Gastroesophageal sphincter (tissue), 4 donors: ENCODE results near the gene AKR1B15. TPM values are rescaled to one million over a fixed set of nuclear protein-coding genes. Genes with fewer than 3 reads are reported as not detected.

ENCODE experiments used
- ATAC-seq: fragments of 150-250 bp; one replicate; pipeline ENCODE4 v1.9.1; 2016; ENCODE audit warnings: mild to moderate bottlenecking, moderate library complexity
- H3K27ac ChIP-seq, 4 donors: fragments of 200-600 bp; sonication (generic) in 3 of 4; 1 replicate in 3 of 4; 2 replicates in 1 of 4; pipeline ENCODE4 v1.5.1; 2016 to 2019
- H3K27me3 ChIP-seq: fragments of 200-600 bp; sonication (generic); one replicate; pipeline ENCODE4 v1.5.1; 2019
- H3K36me3 ChIP-seq, 2 donors: fragments of 200-600 bp; sonication (generic); one replicate each; pipeline ENCODE4 v1.5.1; 2019; ENCODE audit warnings: control low read depth in 1 of 2
- H3K4me1 ChIP-seq, 3 donors: fragments of 200-600 bp; sonication (generic); 1 replicate in 2 of 3; 2 replicates in 1 of 3; pipeline ENCODE4 v1.5.1; 2016 to 2019; ENCODE audit warnings: control low read depth in 2 of 3
- H3K4me3 ChIP-seq, 2 donors: fragments of 200-600 bp; sonication (generic); one replicate each; pipeline ENCODE4 v1.5.1; 2019; ENCODE audit warnings: mild to moderate bottlenecking in 1 of 2, moderate library complexity in 1 of 2
- H3K9me3 ChIP-seq, 3 donors: fragments of 200-600 bp; sonication (generic); one replicate each; pipeline ENCODE4 v1.5.1; 2017 to 2019; ENCODE audit warnings: control low read depth in 2 of 3
- CTCF ChIP-seq, 4 experiments: fragments of 200-600 bp in 2 of 4; fragments of 450-650 bp in 2 of 4; sonication (generic) in 1 of 4; IDR thresholded peaks; one replicate each; pipeline ENCODE4 v1.5.1; 2017 to 2019; ENCODE audit warnings: antibody characterized with exemption in 4 of 4, mild to moderate bottlenecking in 2 of 4, moderate library complexity in 2 of 4
- EP300 ChIP-seq: sonication (generic); formaldehyde crosslinking; IDR thresholded peaks from one replicate; pipeline ENCODE4 v1.6.1; 2017; ENCODE audit warnings: antibody characterized with exemption, mild to moderate bottlenecking
- POLR2A ChIP-seq, 2 donors: fragments of 450-650 bp; IDR thresholded peaks; one replicate each; pipeline ENCODE4 v1.6.1; 2017; ENCODE audit warnings: antibody characterized with exemption in 2 of 2, mild to moderate bottlenecking in 2 of 2, moderate library complexity in 1 of 2
- POLR2AphosphoS5 ChIP-seq: sonication (generic); formaldehyde crosslinking; IDR thresholded peaks from one replicate; pipeline ENCODE4 v1.6.1; 2017; ENCODE audit warnings: antibody characterized with exemption
- WGBS, 2 donors: methylation state at CpG; one replicate each; pipeline ENCODE4 v1.1.5; 2018; ENCODE audit warnings: low coverage in 1 of 2; 5-methylcytosine and 5-hydroxymethylcytosine counted together
- total RNA-seq, 4 donors: library from RNA; depleted of rRNA; stranded (reverse); fragments of >200 nt; gene quantifications; one replicate each; pipeline ENCODE4 v1.1.0, GENCODE V29; 2016

Gene AKR1B15
- total RNA-seq, 4 donors from 2014 or later: 0.35 TPM; not detected in 3

GRCh38 chr7:134625550-134625949, 76.6 kb downstream of the AKR1B15 start:
- WGBS, 2 donors: 46 to 64% methylated on average over 3 of the region's 3 CpGs

GRCh38 chr7:134627109-134627774, 78.3 kb downstream of the AKR1B15 start:
- WGBS, 2 donors: 68 to 84% methylated on average over 2 of the region's 2 CpGs
- no peaks in the 10 kb centered on the region for H3K4me1 ChIP-seq
- H3K27me3 ChIP-seq: peaks cover 34% of the 10 kb centered on the region
- H3K9me3 ChIP-seq: no peaks in the 10 kb centered on the region
- no peaks in the 10 kb centered on the region for H3K36me3 ChIP-seq
- no peak overlapping the region for H3K27ac ChIP-seq
- TF ChIP-seq EP300: no peak
- no peak for TF ChIP-seq POLR2A (IDR thresholded peaks at IDR 0.05)
- no peak for TF ChIP-seq POLR2AphosphoS5
- TF ChIP-seq CTCF (IDR thresholded peaks at IDR 0.05): no peak
- no peak for ATAC-seq
- no peak overlapping the region for H3K4me3 ChIP-seq

More at GRCh38 chr7:134625550-134625949, 76.6 kb downstream of the AKR1B15 start:
- ATAC-seq: no peak
- Histone ChIP-seq H3K4me3 (no peak overlapping the region), H3K9me3 (no peaks in the 10 kb centered on the region), H3K27ac (no peak overlapping the region), H3K36me3 (no peaks in the 10 kb centered on the region), H3K27me3 (peaks cover 34% of the 10 kb centered on the region), H3K4me1 (no peaks in the 10 kb centered on the region)
- no peak for TF ChIP-seq POLR2AphosphoS5
- no peak for TF ChIP-seq EP300
- no peak for TF ChIP-seq POLR2A (IDR thresholded peaks at IDR 0.05)

GRCh38 chr7:134627775-134628153, 78.9 kb downstream of the AKR1B15 start:
- no peak overlapping the region for H3K4me3 ChIP-seq
- no peak overlapping the region for H3K27ac ChIP-seq
- 0% methylated on average over 1 of the region's 1 CpG for WGBS, 2 donors
- no peak for TF ChIP-seq POLR2AphosphoS5
- TF ChIP-seq EP300: no peak
- no peak for TF ChIP-seq CTCF (IDR thresholded peaks at IDR 0.05)
- TF ChIP-seq POLR2A (IDR thresholded peaks at IDR 0.05): no peak
- ATAC-seq: no peak
- H3K4me1 ChIP-seq: no peaks in the 10 kb centered on the region
- peaks cover 32% of the 10 kb centered on the region for H3K27me3 ChIP-seq
- H3K9me3 ChIP-seq: no peaks in the 10 kb centered on the region
- H3K36me3 ChIP-seq: no peaks in the 10 kb centered on the region

GRCh38 chr7:134629445-134629844, 80.5 kb downstream of the AKR1B15 start:
- H3K4me1 ChIP-seq: no peaks in the 10 kb centered on the region
- ATAC-seq: no peak
- H3K27me3 ChIP-seq: peaks cover 19% of the 10 kb centered on the region
- no peaks in the 10 kb centered on the region for H3K9me3 ChIP-seq
- no peak overlapping the region for H3K27ac ChIP-seq
- no peaks in the 10 kb centered on the region for H3K36me3 ChIP-seq
- no peak overlapping the region for H3K4me3 ChIP-seq
- no peak for TF ChIP-seq CTCF (IDR thresholded peaks at IDR 0.05)
- no peak for TF ChIP-seq POLR2A (IDR thresholded peaks at IDR 0.05)
- no peak for TF ChIP-seq POLR2AphosphoS5
- TF ChIP-seq EP300: no peak

Other genes with a start within 250 kb of the AKR1B15 start
- gene SLC35B4, start 232.2 kb upstream of the AKR1B15 start, total RNA-seq: 10 to 100 TPM in 2 of 4 donors, 1 to 10 TPM in 2; 7.3 to 14.4 (median 10.7) TPM
- gene AKR1B1, start 90.0 kb upstream of the AKR1B15 start, total RNA-seq: 10 to 100 TPM; 34.1 to 55.2 (median 41.1) TPM
- 10 to 100 TPM in 1 of 4 donors, 1 to 10 TPM in 2, under 1 TPM in 1; 0.81 to 40.9 (median 3.7) TPM for gene AKR1B10, start 21.5 kb upstream of the AKR1B15 start, total RNA-seq
- gene BPGM, start 97.7 kb downstream of the AKR1B15 start, total RNA-seq: 10 to 100 TPM; 16.0 to 35.6 (median 29.6) TPM
- 1,000 to 10,000 TPM; 1,513 to 2,575 (median 1,808) TPM for gene CALD1, start 230.5 kb downstream of the AKR1B15 start, total RNA-seq